Lower lobe of right lung (tissue), 2 donors: Measurements from ENCODE around the gene ZNF598. TPM values are rescaled to one million over a fixed set of nuclear protein-coding genes. Genes with fewer than 3 reads are reported as not detected.

ENCODE experiments used
- ATAC-seq, 2 donors: fragments of 200-7000 bp; cut with Tn5 transposase; one replicate each; pipeline ENCODE4 v1.9.1; 2020 to 2022; ENCODE audit warnings: mild to moderate bottlenecking in 2 of 2, moderate library complexity in 2 of 2
- DNase-seq: peaks from one replicate; pipeline ENCODE4 v3.0.0-alpha.2; 2020
- H3K27ac ChIP-seq: fragments of 200-600 bp; one replicate; pipeline ENCODE4 v1.8.0; 2022
- H3K27me3 ChIP-seq: fragments of 200-600 bp; one replicate; pipeline ENCODE4 v1.8.0; 2022; ENCODE audit warnings: low read depth
- H3K36me3 ChIP-seq: fragments of 200-600 bp; one replicate; pipeline ENCODE4 v1.8.0; 2022; ENCODE audit warnings: mild to moderate bottlenecking
- H3K4me1 ChIP-seq: fragments of 200-600 bp; one replicate; pipeline ENCODE4 v1.8.0; 2022
- H3K4me3 ChIP-seq: fragments of 200-600 bp; one replicate; pipeline ENCODE4 v1.8.0; 2022; ENCODE audit warnings: mild to moderate bottlenecking
- H3K9me3 ChIP-seq: fragments of 200-600 bp; one replicate; pipeline ENCODE4 v1.8.0; 2022
- intact Hi-C: fragments of 100-400 bp; cut with DNase I; formaldehyde crosslinking; loops from one replicate; pipeline ENCODE4 v1.11.0; 2022
- total RNA-seq: library from RNA; stranded (reverse); fragmentation: NEBNext Ultra II Directional; extraction: Animal tissue kit (Norgen Biotek cat#: 25700); gene quantifications from one replicate; pipeline ENCODE4 v1.2.1, GENCODE V29; 2021
- TF ChIP-seq, protein P1 (sequence below): fragments of 200-600 bp; IDR thresholded peaks from one replicate; pipeline ENCODE4 v1.8.0; 2022; ENCODE audit warnings: antibody characterized with exemption, mild to moderate bottlenecking
- donor health status: DM: no; HTN: yes; CAD: no; lungs with severe emphysema.

The ZNF598 gene
- total RNA-seq, 1 donor from 2014 or later = 27.2 TPM

DNA sequence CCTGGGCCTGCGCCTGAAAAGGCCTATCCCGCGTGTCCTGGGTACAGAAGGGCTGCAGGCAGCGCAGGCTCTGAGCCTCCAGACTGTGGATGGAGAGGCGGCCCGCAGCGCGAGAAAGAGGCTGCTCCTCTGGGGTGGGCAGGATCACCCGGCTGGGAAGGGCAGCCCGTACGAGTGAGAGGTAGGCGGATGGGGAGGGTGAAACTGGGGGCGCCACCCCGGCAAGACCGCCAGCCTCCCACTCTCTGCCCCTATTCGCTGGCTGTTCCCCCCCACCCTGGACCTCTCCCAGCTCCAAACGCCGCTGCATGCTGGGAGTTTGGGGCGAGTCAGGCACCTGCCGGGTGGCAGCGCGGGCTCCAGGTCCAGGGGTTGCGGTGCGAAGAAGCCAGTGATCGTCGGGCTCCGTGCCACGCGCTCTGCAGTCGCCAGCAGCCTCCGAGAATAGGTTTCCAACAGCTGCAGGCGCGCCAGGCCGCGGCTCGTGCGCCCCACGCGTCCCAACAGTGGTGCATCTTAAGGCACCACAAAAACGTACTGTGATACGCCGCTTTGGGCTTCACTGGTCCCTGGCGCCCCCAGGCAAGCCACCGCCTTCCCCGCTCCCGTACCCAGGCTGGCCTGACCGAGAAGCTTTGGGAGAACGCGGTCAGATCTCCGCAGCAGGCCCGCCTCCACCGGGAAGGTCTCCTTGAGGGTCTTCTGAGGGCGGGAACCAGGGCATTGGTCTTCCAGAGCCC, 29.4 kb downstream of the ZNF598 start:
- no peak for DNase-seq
- Histone ChIP-seq H3K27ac (peak overlapping the region; percentile 81), H3K27me3 (peaks cover 33% of the 10 kb centered on the region), H3K4me1 (peaks cover 27% of the 10 kb centered on the region), H3K36me3 (peaks cover 33% of the 10 kb centered on the region), H3K4me3 (peak overlapping the region; percentile 42), H3K9me3 (no peaks in the 10 kb centered on the region)
- TF ChIP-seq, protein P1, sequence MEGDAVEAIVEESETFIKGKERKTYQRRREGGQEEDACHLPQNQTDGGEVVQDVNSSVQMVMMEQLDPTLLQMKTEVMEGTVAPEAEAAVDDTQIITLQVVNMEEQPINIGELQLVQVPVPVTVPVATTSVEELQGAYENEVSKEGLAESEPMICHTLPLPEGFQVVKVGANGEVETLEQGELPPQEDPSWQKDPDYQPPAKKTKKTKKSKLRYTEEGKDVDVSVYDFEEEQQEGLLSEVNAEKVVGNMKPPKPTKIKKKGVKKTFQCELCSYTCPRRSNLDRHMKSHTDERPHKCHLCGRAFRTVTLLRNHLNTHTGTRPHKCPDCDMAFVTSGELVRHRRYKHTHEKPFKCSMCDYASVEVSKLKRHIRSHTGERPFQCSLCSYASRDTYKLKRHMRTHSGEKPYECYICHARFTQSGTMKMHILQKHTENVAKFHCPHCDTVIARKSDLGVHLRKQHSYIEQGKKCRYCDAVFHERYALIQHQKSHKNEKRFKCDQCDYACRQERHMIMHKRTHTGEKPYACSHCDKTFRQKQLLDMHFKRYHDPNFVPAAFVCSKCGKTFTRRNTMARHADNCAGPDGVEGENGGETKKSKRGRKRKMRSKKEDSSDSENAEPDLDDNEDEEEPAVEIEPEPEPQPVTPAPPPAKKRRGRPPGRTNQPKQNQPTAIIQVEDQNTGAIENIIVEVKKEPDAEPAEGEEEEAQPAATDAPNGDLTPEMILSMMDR = no peak
- intact Hi-C loops = no loop called here
- peak in 1 of 2 donors; percentile 7 for ATAC-seq

DNA sequence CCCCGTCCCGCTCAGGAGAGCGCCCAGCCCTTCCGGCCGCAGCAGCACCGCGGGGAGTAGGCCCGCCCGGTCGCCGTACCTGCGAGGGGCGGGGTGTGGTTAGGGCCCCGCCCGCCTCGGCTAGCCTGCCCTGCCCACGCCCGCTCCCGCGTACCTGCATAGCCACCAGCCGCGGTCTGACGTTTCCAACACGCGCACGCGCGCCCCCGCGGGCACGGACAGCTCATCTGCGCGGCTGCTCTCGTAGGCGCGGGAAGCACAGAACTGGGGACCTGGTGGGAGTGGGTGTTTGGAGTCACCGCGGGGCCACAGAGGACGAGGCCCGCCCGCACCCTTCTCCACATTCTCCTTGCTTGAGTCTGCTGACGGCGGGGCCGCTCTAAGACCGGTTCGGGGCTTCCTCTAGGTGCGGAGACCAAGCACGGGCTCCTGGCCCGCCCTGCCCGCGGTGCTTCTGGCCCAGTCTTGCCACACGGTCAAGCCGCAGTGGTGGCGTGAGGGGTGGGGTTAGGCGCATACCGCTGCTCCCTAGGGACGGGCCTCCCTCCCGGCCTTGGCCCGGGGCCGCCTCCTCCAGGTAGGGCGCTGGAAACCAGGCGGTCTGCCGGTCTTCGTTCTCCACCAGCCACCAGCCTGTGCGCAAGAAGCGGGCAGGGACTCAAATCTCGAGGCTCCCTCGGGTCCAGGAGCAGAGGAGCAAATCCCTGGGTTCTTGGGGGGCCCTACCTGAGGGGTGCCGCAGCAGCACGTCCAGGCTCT, 30.2 kb downstream of the ZNF598 start:
- TF ChIP-seq, protein P1 = no peak
- Histone ChIP-seq H3K4me3 (peak overlapping the region; percentile 42), H3K36me3 (peaks cover 40% of the 10 kb centered on the region), H3K27me3 (peaks cover 33% of the 10 kb centered on the region), H3K9me3 (no peaks in the 10 kb centered on the region), H3K27ac (peak overlapping the region; percentile 81), H3K4me1 (peaks cover 19% of the 10 kb centered on the region)
- intact Hi-C loops = no loop called here
- ATAC-seq (peak; percentile 79 to 83), DNase-seq (peak; percentile 92)

GRCh38 chr16:1978476-1979120, 31.0 kb downstream of the ZNF598 start:
- intact Hi-C loops = no loop called here
- DNase-seq (no peak), ATAC-seq (no peak)
- H3K4me3 ChIP-seq = peak overlapping the region; percentile 42
- no peaks in the 10 kb centered on the region for H3K9me3 ChIP-seq
- H3K27me3 ChIP-seq = peaks cover 33% of the 10 kb centered on the region
- TF ChIP-seq, protein P1 = no peak
- peaks cover 22% of the 10 kb centered on the region for H3K4me1 ChIP-seq
- peaks cover 45% of the 10 kb centered on the region for H3K36me3 ChIP-seq
- peak overlapping the region; percentile 81 for H3K27ac ChIP-seq

DNA sequence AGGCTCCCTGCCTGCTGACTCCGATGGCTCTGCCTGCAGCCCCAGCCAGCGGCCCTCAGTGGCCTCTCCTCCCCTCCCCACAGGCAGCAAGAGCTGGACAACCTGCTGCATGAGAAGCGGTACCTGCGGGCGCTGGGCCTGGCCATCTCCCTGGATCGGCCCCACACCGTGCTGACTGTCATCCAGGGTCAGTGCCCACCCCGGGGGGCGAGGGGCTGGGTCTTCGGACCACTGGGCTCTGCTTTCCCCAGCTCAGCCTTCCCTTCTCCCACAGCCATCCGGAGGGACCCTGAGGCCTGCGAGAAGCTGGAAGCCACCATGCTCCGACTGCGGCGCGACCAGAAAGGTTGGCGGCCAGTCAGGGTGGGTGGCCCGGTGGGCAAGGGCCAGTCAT, 31.7 kb downstream of the ZNF598 start:
- Histone ChIP-seq H3K4me1 (peaks cover 23% of the 10 kb centered on the region), H3K4me3 (no peak overlapping the region), H3K9me3 (no peaks in the 10 kb centered on the region), H3K27ac (no peak overlapping the region), H3K36me3 (peaks cover 45% of the 10 kb centered on the region), H3K27me3 (peaks cover 33% of the 10 kb centered on the region)
- no peak for ATAC-seq
- intact Hi-C loops = no loop called here
- TF ChIP-seq, protein P1 = no peak
- peak; percentile 47 for DNase-seq

DNA sequence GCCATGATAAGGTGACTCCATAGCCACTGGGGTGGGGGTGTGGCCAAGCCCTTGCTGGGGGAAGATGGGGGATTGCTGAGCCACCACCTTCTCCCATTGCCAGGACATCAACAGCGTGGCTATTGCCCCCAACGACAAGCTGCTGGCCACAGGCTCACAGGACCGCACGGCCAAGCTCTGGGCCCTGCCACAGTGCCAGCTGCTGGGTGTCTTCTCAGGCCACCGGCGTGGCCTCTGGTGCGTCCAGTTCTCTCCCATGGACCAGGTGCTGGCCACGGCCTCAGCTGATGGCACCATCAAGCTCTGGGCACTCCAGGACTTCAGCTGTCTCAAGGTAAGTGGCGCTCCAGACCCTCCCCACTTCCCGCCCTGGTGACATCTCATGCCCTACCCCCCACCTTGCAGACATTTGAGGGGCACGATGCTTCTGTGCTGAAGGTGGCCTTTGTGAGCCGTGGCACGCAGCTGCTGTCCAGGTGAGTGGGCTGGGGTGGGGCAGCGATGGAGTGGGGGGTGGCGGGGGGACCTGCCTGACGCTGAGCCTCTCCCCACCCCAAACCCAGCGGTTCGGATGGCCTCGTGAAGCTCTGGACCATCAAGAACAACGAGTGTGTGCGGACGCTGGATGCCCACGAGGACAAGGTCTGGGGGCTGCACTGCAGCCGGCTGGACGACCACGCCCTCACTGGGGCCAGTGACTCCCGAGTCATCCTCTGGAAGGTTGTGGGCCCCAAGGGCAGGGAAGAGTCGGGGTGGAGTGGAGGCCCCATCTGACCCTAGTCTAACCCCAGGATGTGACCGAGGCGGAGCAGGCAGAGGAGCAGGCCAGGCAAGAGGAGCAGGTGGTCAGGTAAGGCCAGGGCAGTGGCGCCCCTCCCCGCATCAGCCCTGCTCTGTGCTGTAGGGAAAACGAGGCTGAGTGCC, 32.4 kb downstream of the ZNF598 start:
- H3K36me3 ChIP-seq = peaks cover 45% of the 10 kb centered on the region
- TF ChIP-seq, protein P1 = no peak
- peaks cover 33% of the 10 kb centered on the region for H3K27me3 ChIP-seq
- peaks cover 28% of the 10 kb centered on the region for H3K4me1 ChIP-seq
- DNase-seq = peak; percentile 41
- H3K4me3 ChIP-seq = no peak overlapping the region
- intact Hi-C loops = no loop called here
- H3K27ac ChIP-seq = no peak overlapping the region
- no peaks in the 10 kb centered on the region for H3K9me3 ChIP-seq
- ATAC-seq = no peak
